DND-41 (cell line): ENCODE data around the gene DST.

ENCODE experiments used
- ATAC-seq: fragments of 200-7000 bp; cut with Tn5 transposase; 3 replicates; pipeline ENCODE4 v1.9.1; 2021; ENCODE audit warnings: low read depth; ENCODE audit not compliant: insufficient read depth
- DNase-seq: peaks from one replicate; pipeline ENCODE4 v3.0.0-alpha.2; 2020
- H2AFZ ChIP-seq: 2 replicates; pipeline ENCODE4 v1.6.0; 2012; ENCODE audit warnings: low read depth, low read length
- H3K27ac ChIP-seq: 2 replicates; pipeline ENCODE4 v1.5.1; 2012; ENCODE audit warnings: low read length, inconsistent platforms
- H3K27me3 ChIP-seq: fragments of 200-600 bp; sonication (generic); 2 replicates; pipeline ENCODE4 v1.6.0; 2012; ENCODE audit warnings: low read length, mild to moderate bottlenecking, inconsistent platforms; ENCODE audit not compliant: insufficient read depth, poor library complexity
- H3K36me3 ChIP-seq: 2 replicates; pipeline ENCODE4 v1.5.1; 2012; ENCODE audit warnings: low read length, inconsistent platforms; ENCODE audit not compliant: insufficient read depth
- H3K4me1 ChIP-seq: 2 replicates; pipeline ENCODE4 v1.5.1; 2012; ENCODE audit warnings: mild to moderate bottlenecking, low read length; ENCODE audit not compliant: insufficient read depth
- H3K4me2 ChIP-seq: 2 replicates; pipeline ENCODE4 v1.6.0; 2012; ENCODE audit warnings: mild to moderate bottlenecking, moderate library complexity, low read length, inconsistent platforms; ENCODE audit not compliant: insufficient read depth
- H3K4me3 ChIP-seq, 2 experiments: fragments of 200-600 bp in 1 of 2; shearing (Covaris generic) in 1 of 2; 2 replicates each; pipeline ENCODE4 v1.5.1; 2012 to 2016; ENCODE audit warnings: inconsistent platforms in 2 of 2, low read length in 2 of 2, mild to moderate bottlenecking in 2 of 2, low read depth in 1 of 2, moderate library complexity in 1 of 2
- H3K79me2 ChIP-seq: 2 replicates; pipeline ENCODE4 v1.6.0; 2012; ENCODE audit warnings: low read length, inconsistent platforms; ENCODE audit not compliant: insufficient read depth
- H3K9ac ChIP-seq: 2 replicates; pipeline ENCODE4 v1.6.0; 2012; ENCODE audit warnings: low read depth, mild to moderate bottlenecking, inconsistent platforms, low read length, moderate library complexity
- H3K9me3 ChIP-seq: 2 replicates; pipeline ENCODE4 v1.5.1; 2012; ENCODE audit warnings: low read length, moderate library complexity, mild to moderate bottlenecking, inconsistent platforms; ENCODE audit not compliant: insufficient read depth, severe bottlenecking
- H4K20me1 ChIP-seq: 2 replicates; pipeline ENCODE4 v1.6.0; 2012; ENCODE audit warnings: low read length; ENCODE audit not compliant: insufficient read depth
- CTCF ChIP-seq: IDR thresholded peaks from 2 replicates; pipeline ENCODE4 v1.5.1; 2012; ENCODE audit warnings: borderline replicate concordance, low read length, moderate library complexity, mild to moderate bottlenecking; ENCODE audit not compliant: poor library complexity, severe bottlenecking; ENCODE audit errors: extremely low read depth
- EZH2 ChIP-seq: IDR thresholded peaks from 3 replicates; pipeline ENCODE4 v1.6.1; 2012; ENCODE audit warnings: borderline replicate concordance, low read depth, mild to moderate bottlenecking, moderate library complexity, low read length, inconsistent platforms; ENCODE audit not compliant: severe bottlenecking

DST gene

GRCh38 chr6:56684342-56685101 is 41.8 kb upstream of the DST start:
- Histone ChIP-seq H3K4me2 (no peak overlapping the region), H3K4me3 (no peak overlapping the region), H3K79me2 (no peaks in the 10 kb centered on the region), H3K27ac (no peak overlapping the region), H3K36me3 (no peaks in the 10 kb centered on the region), H3K4me1 (no peaks in the 10 kb centered on the region), H2AFZ (no peak overlapping the region), H3K9me3 (no peaks in the 10 kb centered on the region), H3K27me3 (no peaks in the 10 kb centered on the region), H4K20me1 (no peaks in the 10 kb centered on the region), H3K9ac (no peak overlapping the region)
- DNase-seq (no peak), ATAC-seq (no peak)
- TF ChIP-seq EZH2 (no peak), CTCF (no peak)

- Histone ChIP-seq H3K9ac (no peak overlapping the region), H3K4me3 (no peak overlapping the region), H3K27me3 (no peaks in the 10 kb centered on the region), H3K36me3 (no peaks in the 10 kb centered on the region), H3K9me3 (no peaks in the 10 kb centered on the region), H3K4me2 (no peak overlapping the region), H3K27ac (no peak overlapping the region), H4K20me1 (no peaks in the 10 kb centered on the region), H3K4me1 (no peaks in the 10 kb centered on the region), H2AFZ (no peak overlapping the region), H3K79me2 (no peaks in the 10 kb centered on the region)
- TF ChIP-seq EZH2 = no peak
- no peak for TF ChIP-seq CTCF
- ATAC-seq (no peak), DNase-seq (no peak)
Measured at GRCh38 chr6:56683882-56684281, 41.2 kb upstream of the DST start.

GRCh38 chr6:56682635-56683034 is 39.9 kb upstream of the DST start:
- H3K79me2 ChIP-seq = no peaks in the 10 kb centered on the region

More at GRCh38 chr6:56682635-56683034, 39.9 kb upstream of the DST start:
- no peak overlapping the region for H3K4me3 ChIP-seq
- TF ChIP-seq CTCF (no peak), EZH2 (no peak)
- no peaks in the 10 kb centered on the region for H3K36me3 ChIP-seq
- no peaks in the 10 kb centered on the region for H3K9me3 ChIP-seq
- DNase-seq (no peak), ATAC-seq (no peak)
- H3K27ac ChIP-seq = no peak overlapping the region
- H3K27me3 ChIP-seq = no peaks in the 10 kb centered on the region
- H3K4me2 ChIP-seq = no peak overlapping the region
- H3K4me1 ChIP-seq = no peaks in the 10 kb centered on the region
- H2AFZ ChIP-seq = no peak overlapping the region
- no peaks in the 10 kb centered on the region for H4K20me1 ChIP-seq
- H3K9ac ChIP-seq = no peak overlapping the region
